SK-N-SH treated with all-trans-retinoic acid at 6 μM for 48 hours (cell line): ENCODE results near the gene NTN3.

Experiments used
- ATAC-seq: fragments of 200-7000 bp; cut with Tn5 transposase; 3 replicates; pipeline ENCODE4 v1.9.1; 2020; ENCODE audit warnings: mild to moderate bottlenecking, moderate library complexity
- ARNTL ChIP-seq: fragments of 450-650 bp; formaldehyde crosslinking; IDR thresholded peaks from 2 replicates; pipeline ENCODE4 v1.5.0; 2020; ENCODE audit warnings: low read depth, mild to moderate bottlenecking, moderate library complexity, borderline replicate concordance
- BACH2 ChIP-seq: fragments of 250-450 bp; sonication (Bioruptor Pico); IDR thresholded peaks from 2 replicates; pipeline ENCODE4 v1.9.0; 2021; ENCODE audit warnings: mild to moderate bottlenecking, borderline replicate concordance
- CSDC2 ChIP-seq: fragments of 250-450 bp; sonication (Bioruptor Pico); IDR thresholded peaks from 2 replicates; pipeline ENCODE4 v1.5.0; 2020; ENCODE audit warnings: mild to moderate bottlenecking, moderate library complexity
- ESRRG ChIP-seq: fragments of 250-450 bp; sonication (Bioruptor Pico); IDR thresholded peaks from 2 replicates; pipeline ENCODE4 v1.6.1; 2021; ENCODE audit warnings: mild to moderate bottlenecking
- GLIS3 ChIP-seq: fragments of 250-450 bp; sonication (Bioruptor Pico); IDR thresholded peaks from 2 replicates; pipeline ENCODE4 v1.5.0; 2020; ENCODE audit warnings: mild to moderate bottlenecking, moderate library complexity
- ISL1 ChIP-seq: fragments of 250-450 bp; sonication (Bioruptor Pico); IDR thresholded peaks from 2 replicates; pipeline ENCODE4 v2.1.2; 2022; ENCODE audit warnings: mild to moderate bottlenecking, moderate library complexity
- OSR1 ChIP-seq: fragments of 250-450 bp; sonication (Bioruptor Pico); IDR thresholded peaks from 2 replicates; pipeline ENCODE4 v1.8.0; 2022; ENCODE audit warnings: moderate library complexity, mild to moderate bottlenecking, inconsistent platforms
- PPARA ChIP-seq: fragments of 250-450 bp; sonication (Bioruptor Pico); IDR thresholded peaks from 2 replicates; pipeline ENCODE4 v1.5.0; 2020; ENCODE audit warnings: mild to moderate bottlenecking, borderline replicate concordance
- RARB ChIP-seq: fragments of 250-450 bp; sonication (Bioruptor Pico); IDR thresholded peaks from 2 replicates; pipeline ENCODE4 v1.8.0; 2021; ENCODE audit warnings: mild to moderate bottlenecking, moderate library complexity
- SNAI2 ChIP-seq: fragments of 250-450 bp; sonication (Bioruptor Pico); IDR thresholded peaks from 2 replicates; pipeline ENCODE4 v1.5.0; 2020; ENCODE audit warnings: mild to moderate bottlenecking, moderate library complexity
- TCF4 ChIP-seq: fragments of 250-450 bp; sonication (Bioruptor Pico); IDR thresholded peaks from 2 replicates; pipeline ENCODE4 v1.8.0; 2021; ENCODE audit warnings: mild to moderate bottlenecking, moderate library complexity, borderline replicate concordance
- TOX ChIP-seq: fragments of 250-450 bp; sonication (Bioruptor Pico); IDR thresholded peaks from 2 replicates; pipeline ENCODE4 v1.8.0; 2021; ENCODE audit warnings: mild to moderate bottlenecking, moderate library complexity, borderline replicate concordance
- ZFP3 ChIP-seq: fragments of 250-450 bp; sonication (Bioruptor Pico); IDR thresholded peaks from 2 replicates; pipeline ENCODE4 v1.5.0; 2020; ENCODE audit warnings: mild to moderate bottlenecking, moderate library complexity
- ZFP30 ChIP-seq: fragments of 450-650 bp; formaldehyde crosslinking; IDR thresholded peaks from 2 replicates; pipeline ENCODE4 v1.5.0; 2022; ENCODE audit warnings: mild to moderate bottlenecking, moderate library complexity
- ZNF565 ChIP-seq: fragments of 450-650 bp; formaldehyde crosslinking; conservative IDR thresholded peaks from 2 replicates; pipeline ENCODE4 v1.5.0; 2020; ENCODE audit warnings: low read depth, mild to moderate bottlenecking, moderate library complexity
- ZNF70 ChIP-seq: fragments of 450-650 bp; formaldehyde crosslinking; IDR thresholded peaks from 2 replicates; pipeline ENCODE4 v1.5.0; 2020; ENCODE audit warnings: mild to moderate bottlenecking, moderate library complexity
- ZNF8 ChIP-seq: fragments of 450-650 bp; formaldehyde crosslinking; IDR thresholded peaks from 2 replicates; pipeline ENCODE4 v1.5.0; 2020; ENCODE audit warnings: mild to moderate bottlenecking, moderate library complexity
- TF ChIP-seq, protein P1 (sequence below): fragments of 250-450 bp; sonication (Bioruptor Pico); IDR thresholded peaks from 2 replicates; pipeline ENCODE4 v1.5.1; 2020; ENCODE audit warnings: low read depth, mild to moderate bottlenecking, moderate library complexity
- TF ChIP-seq, protein P2 (sequence below): fragments of 250-450 bp; sonication (Bioruptor Pico); IDR thresholded peaks from 2 replicates; pipeline ENCODE4 v1.8.0; 2020; ENCODE audit warnings: mild to moderate bottlenecking, moderate library complexity, borderline replicate concordance
- TF ChIP-seq, protein P3 (sequence below): fragments of 250-450 bp; sonication (Bioruptor Pico); IDR thresholded peaks from 2 replicates; pipeline ENCODE4 v1.5.0; 2020; ENCODE audit warnings: mild to moderate bottlenecking, moderate library complexity
- TF ChIP-seq, protein P4 (sequence below): fragments of 250-450 bp; sonication (Bioruptor Pico); IDR thresholded peaks from 2 replicates; pipeline ENCODE4 v1.8.0; 2021; ENCODE audit warnings: low read depth, mild to moderate bottlenecking, moderate library complexity, borderline replicate concordance
- TF ChIP-seq, protein P5 (sequence below): fragments of 250-450 bp; sonication (Bioruptor Pico); IDR thresholded peaks from 2 replicates; pipeline ENCODE4 v1.5.1; 2021; ENCODE audit warnings: mild to moderate bottlenecking, moderate library complexity

NTN3 gene

DNA sequence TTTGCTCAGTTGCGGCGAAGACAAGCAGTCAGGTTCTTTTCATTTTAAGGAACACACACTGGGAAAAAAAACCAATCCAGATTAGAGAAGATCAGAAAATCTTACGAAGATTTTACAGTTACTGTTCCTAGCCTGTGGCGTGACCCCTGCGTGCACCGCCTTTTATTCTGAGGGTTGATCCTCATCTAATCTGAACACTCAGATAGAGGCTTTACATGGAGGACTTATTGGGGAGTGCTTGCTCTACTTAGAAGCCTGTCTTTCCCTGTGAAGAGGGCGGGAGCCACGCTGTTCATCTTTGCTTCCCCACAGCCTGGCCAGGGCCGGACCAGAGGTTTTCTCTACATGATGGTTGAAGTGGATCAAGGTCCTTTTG, 5.2 kb downstream of the NTN3 start:
- no peak for ATAC-seq
- TF ChIP-seq GLIS3 (CRISPR knock-in tag) = no peak
- no peak for TF ChIP-seq ISL1 (CRISPR knock-in tag)
- no peak for TF ChIP-seq TCF4
- TF ChIP-seq, protein P1, sequence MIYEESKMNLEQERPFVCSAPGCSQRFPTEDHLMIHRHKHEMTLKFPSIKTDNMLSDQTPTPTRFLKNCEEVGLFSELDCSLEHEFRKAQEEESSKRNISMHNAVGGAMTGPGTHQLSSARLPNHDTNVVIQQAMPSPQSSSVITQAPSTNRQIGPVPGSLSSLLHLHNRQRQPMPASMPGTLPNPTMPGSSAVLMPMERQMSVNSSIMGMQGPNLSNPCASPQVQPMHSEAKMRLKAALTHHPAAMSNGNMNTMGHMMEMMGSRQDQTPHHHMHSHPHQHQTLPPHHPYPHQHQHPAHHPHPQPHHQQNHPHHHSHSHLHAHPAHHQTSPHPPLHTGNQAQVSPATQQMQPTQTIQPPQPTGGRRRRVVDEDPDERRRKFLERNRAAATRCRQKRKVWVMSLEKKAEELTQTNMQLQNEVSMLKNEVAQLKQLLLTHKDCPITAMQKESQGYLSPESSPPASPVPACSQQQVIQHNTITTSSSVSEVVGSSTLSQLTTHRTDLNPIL = no peak
- no peak for TF ChIP-seq ZNF70
- TF ChIP-seq OSR1 (CRISPR knock-in tag) = no peak
- TF ChIP-seq, protein P2, sequence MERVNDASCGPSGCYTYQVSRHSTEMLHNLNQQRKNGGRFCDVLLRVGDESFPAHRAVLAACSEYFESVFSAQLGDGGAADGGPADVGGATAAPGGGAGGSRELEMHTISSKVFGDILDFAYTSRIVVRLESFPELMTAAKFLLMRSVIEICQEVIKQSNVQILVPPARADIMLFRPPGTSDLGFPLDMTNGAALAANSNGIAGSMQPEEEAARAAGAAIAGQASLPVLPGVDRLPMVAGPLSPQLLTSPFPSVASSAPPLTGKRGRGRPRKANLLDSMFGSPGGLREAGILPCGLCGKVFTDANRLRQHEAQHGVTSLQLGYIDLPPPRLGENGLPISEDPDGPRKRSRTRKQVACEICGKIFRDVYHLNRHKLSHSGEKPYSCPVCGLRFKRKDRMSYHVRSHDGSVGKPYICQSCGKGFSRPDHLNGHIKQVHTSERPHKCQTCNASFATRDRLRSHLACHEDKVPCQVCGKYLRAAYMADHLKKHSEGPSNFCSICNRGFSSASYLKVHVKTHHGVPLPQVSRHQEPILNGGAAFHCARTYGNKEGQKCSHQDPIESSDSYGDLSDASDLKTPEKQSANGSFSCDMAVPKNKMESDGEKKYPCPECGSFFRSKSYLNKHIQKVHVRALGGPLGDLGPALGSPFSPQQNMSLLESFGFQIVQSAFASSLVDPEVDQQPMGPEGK (CRISPR knock-in tag) = no peak

DNA sequence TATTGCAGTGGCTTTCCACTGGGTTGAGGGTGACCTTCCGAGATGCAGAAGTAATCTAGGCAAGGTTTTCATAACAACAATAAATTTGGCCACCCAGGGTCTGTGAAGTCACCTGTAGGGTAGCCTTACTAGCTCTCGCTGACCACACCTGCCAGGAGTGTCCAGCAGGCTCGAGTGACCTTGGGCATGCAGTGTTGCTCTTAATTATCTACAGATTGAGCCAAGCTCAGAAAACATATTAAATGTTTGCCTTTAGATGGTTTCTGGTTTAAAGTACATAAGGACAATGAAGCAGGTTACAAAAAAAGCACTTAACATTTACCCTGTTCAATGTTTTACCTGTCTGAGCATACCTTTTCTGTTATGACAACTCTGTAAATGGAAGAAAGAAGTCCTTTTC, 5.6 kb downstream of the NTN3 start:
- ATAC-seq = no peak
- no peak for TF ChIP-seq ZNF70
- no peak for TF ChIP-seq GLIS3 (CRISPR knock-in tag)
- TF ChIP-seq, protein P2 (CRISPR knock-in tag) = no peak
- TF ChIP-seq ZNF565 (CRISPR knock-in tag) = no peak
- TF ChIP-seq TOX (CRISPR knock-in tag) = no peak
- TF ChIP-seq CSDC2 = no peak
- TF ChIP-seq ZFP30 (CRISPR knock-in tag) = no peak
- no peak for TF ChIP-seq RARB
- TF ChIP-seq, protein P3, sequence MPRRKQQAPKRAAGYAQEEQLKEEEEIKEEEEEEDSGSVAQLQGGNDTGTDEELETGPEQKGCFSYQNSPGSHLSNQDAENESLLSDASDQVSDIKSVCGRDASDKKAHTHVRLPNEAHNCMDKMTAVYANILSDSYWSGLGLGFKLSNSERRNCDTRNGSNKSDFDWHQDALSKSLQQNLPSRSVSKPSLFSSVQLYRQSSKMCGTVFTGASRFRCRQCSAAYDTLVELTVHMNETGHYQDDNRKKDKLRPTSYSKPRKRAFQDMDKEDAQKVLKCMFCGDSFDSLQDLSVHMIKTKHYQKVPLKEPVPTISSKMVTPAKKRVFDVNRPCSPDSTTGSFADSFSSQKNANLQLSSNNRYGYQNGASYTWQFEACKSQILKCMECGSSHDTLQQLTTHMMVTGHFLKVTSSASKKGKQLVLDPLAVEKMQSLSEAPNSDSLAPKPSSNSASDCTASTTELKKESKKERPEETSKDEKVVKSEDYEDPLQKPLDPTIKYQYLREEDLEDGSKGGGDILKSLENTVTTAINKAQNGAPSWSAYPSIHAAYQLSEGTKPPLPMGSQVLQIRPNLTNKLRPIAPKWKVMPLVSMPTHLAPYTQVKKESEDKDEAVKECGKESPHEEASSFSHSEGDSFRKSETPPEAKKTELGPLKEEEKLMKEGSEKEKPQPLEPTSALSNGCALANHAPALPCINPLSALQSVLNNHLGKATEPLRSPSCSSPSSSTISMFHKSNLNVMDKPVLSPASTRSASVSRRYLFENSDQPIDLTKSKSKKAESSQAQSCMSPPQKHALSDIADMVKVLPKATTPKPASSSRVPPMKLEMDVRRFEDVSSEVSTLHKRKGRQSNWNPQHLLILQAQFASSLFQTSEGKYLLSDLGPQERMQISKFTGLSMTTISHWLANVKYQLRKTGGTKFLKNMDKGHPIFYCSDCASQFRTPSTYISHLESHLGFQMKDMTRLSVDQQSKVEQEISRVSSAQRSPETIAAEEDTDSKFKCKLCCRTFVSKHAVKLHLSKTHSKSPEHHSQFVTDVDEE (CRISPR knock-in tag) = no peak
- TF ChIP-seq, protein P1 = no peak
- TF ChIP-seq ESRRG (CRISPR knock-in tag) = no peak
- no peak for TF ChIP-seq TCF4
- no peak for TF ChIP-seq SNAI2 (CRISPR knock-in tag)
- no peak for TF ChIP-seq ZNF8 (CRISPR knock-in tag)
- TF ChIP-seq BACH2 (CRISPR knock-in tag) = no peak
- no peak for TF ChIP-seq ARNTL

DNA sequence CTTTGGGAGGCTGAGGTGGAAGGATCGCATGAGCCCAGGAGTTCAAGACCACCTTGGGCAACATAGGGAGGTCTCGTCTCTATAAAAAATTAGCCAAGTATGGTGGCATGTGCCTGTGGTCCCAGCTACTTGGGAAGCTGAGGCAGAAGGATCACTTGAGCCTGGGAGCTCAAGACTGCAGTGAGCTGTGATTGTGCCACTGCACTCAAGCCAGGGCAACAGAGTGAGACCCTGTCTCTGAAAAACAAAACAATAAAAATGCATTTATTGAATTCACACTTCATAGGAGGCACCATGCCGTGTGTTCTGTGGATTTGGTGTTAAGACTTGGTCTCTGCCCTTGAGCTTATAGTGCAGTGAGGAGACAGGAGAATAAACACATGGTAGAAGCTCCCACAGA, 6.2 kb downstream of the NTN3 start:
- TF ChIP-seq, protein P4, sequence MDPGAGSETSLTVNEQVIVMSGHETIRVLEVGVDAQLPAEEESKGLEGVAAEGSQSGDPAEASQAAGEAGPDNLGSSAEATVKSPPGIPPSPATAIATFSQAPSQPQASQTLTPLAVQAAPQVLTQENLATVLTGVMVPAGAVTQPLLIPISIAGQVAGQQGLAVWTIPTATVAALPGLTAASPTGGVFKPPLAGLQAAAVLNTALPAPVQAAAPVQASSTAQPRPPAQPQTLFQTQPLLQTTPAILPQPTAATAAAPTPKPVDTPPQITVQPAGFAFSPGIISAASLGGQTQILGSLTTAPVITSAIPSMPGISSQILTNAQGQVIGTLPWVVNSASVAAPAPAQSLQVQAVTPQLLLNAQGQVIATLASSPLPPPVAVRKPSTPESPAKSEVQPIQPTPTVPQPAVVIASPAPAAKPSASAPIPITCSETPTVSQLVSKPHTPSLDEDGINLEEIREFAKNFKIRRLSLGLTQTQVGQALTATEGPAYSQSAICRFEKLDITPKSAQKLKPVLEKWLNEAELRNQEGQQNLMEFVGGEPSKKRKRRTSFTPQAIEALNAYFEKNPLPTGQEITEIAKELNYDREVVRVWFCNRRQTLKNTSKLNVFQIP (CRISPR knock-in tag) = no peak
- TF ChIP-seq ZFP3 (CRISPR knock-in tag) (no peak), BACH2 (CRISPR knock-in tag) (no peak), TOX (CRISPR knock-in tag) (no peak), TCF4 (no peak), CSDC2 (no peak), GLIS3 (CRISPR knock-in tag) (no peak), ZNF8 (CRISPR knock-in tag) (no peak), RARB (no peak), ZFP30 (CRISPR knock-in tag) (no peak), PPARA (CRISPR knock-in tag) (no peak), ZNF565 (CRISPR knock-in tag) (no peak)
- TF ChIP-seq, protein P2 (CRISPR knock-in tag) = no peak
- TF ChIP-seq, protein P5, sequence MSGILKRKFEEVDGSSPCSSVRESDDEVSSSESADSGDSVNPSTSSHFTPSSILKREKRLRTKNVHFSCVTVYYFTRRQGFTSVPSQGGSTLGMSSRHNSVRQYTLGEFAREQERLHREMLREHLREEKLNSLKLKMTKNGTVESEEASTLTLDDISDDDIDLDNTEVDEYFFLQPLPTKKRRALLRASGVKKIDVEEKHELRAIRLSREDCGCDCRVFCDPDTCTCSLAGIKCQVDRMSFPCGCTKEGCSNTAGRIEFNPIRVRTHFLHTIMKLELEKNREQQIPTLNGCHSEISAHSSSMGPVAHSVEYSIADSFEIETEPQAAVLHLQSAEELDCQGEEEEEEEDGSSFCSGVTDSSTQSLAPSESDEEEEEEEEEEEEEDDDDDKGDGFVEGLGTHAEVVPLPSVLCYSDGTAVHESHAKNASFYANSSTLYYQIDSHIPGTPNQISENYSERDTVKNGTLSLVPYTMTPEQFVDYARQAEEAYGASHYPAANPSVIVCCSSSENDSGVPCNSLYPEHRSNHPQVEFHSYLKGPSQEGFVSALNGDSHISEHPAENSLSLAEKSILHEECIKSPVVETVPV = no peak
- ATAC-seq = no peak
